ENCODE results near the gene CLSTN1. TPM values are rescaled to one million over a fixed set of nuclear protein-coding genes. Genes with fewer than 3 reads are reported as not detected.

The CLSTN1 gene
- polyA plus RNA-seq, 3 donors: 5.2 to 25.2 (median 5.3) TPM

GRCh38 chr1:9744106-9744799 is 79.5 kb downstream of the CLSTN1 start:
- no peak for TF ChIP-seq CTCF (IDR thresholded peaks at IDR 0.05)
- peak overlapping the region in 1 of 7 donors; percentile 66 for H3K27ac Mint-ChIP-seq
- H3K9ac ChIP-seq (ENCODE audit: insufficient read depth, low read length, poor library complexity, severe bottlenecking): no peak overlapping the region
- no peaks in the 10 kb centered on the region for H3K79me2 ChIP-seq (ENCODE audit: insufficient read depth, low read length)
- no peaks in the 10 kb centered on the region for H3K4me1 ChIP-seq (ENCODE audit: control insufficient read depth in 1 of 2, insufficient read depth in 2 of 2, low read length in 2 of 2)
- no peak overlapping the region for H3K4me2 ChIP-seq (replicated peaks; ENCODE audit: extremely low read depth, low read length, poor library complexity, severe bottlenecking)
- peaks cover 58 to 76% of the 10 kb centered on the region in 2 donors for H3K36me3 Mint-ChIP-seq
- no peaks in the 10 kb centered on the region for H3K4me1 Mint-ChIP-seq
- H3K4me3 Mint-ChIP-seq: no peak overlapping the region
- no peaks in the 10 kb centered on the region for H3K27me3 ChIP-seq (ENCODE audit: control insufficient read depth in 2 of 2, insufficient read depth in 2 of 2, low read length in 2 of 2)
- peaks cover 0 to 1% (median 0%) of the 10 kb centered on the region in 3 donors for H3K27me3 Mint-ChIP-seq (ENCODE audit: low read depth in 3 of 3)
- 95% methylated on average over 24 of the region's 28 CpGs for WGBS (ENCODE audit: insufficient coverage)
- DNase-seq: no peak
- H4K20me1 ChIP-seq (ENCODE audit: insufficient read depth, low read length): no peaks in the 10 kb centered on the region
- H3K9me3 Mint-ChIP-seq: no peaks in the 10 kb centered on the region
- H3K27ac ChIP-seq (ENCODE audit: low read depth in 1 of 2, low read length in 2 of 2): no peak overlapping the region
- no peak overlapping the region for H2AFZ ChIP-seq (ENCODE audit: insufficient read depth, low read depth, low read length, poor library complexity, severe bottlenecking)
- no peak overlapping the region for H3K4me3 ChIP-seq (replicated peaks in 1 of 3; ENCODE audit: low read depth in 2 of 3, low read length in 3 of 3)
- intact Hi-C loops (cut with micrococcal nuclease): no loop called here
- H3K9me3 ChIP-seq (replicated peaks in 1 of 2; ENCODE audit: control insufficient read depth in 1 of 2, insufficient read depth in 1 of 2, low read length in 2 of 2): no peaks in the 10 kb centered on the region
- peaks cover 65 to 89% of the 10 kb centered on the region in 2 donors for H3K36me3 ChIP-seq (replicated peaks in 1 of 2; ENCODE audit: control insufficient read depth in 1 of 2, insufficient read depth in 2 of 2, low read length in 2 of 2)

GRCh38 chr1:9737671-9738070 is 86.1 kb downstream of the CLSTN1 start:
- Histone ChIP-seq H2AFZ (ENCODE audit: insufficient read depth, low read depth, low read length, poor library complexity, severe bottlenecking) (no peak overlapping the region), H3K4me1 (ENCODE audit: control insufficient read depth in 1 of 2, insufficient read depth in 2 of 2, low read length in 2 of 2) (no peaks in the 10 kb centered on the region), H3K27me3 (ENCODE audit: control insufficient read depth in 2 of 2, insufficient read depth in 2 of 2, low read length in 2 of 2) (no peaks in the 10 kb centered on the region), H3K4me3 (replicated peaks in 1 of 3; ENCODE audit: low read depth in 2 of 3, low read length in 3 of 3) (no peak overlapping the region), H3K9ac (ENCODE audit: insufficient read depth, low read length, poor library complexity, severe bottlenecking) (no peak overlapping the region), H3K4me2 (replicated peaks; ENCODE audit: extremely low read depth, low read length, poor library complexity, severe bottlenecking) (no peak overlapping the region), H3K27ac (ENCODE audit: low read depth in 1 of 2, low read length in 2 of 2) (no peak overlapping the region), H4K20me1 (ENCODE audit: insufficient read depth, low read length) (peaks cover 15% of the 10 kb centered on the region), H3K79me2 (ENCODE audit: insufficient read depth, low read length) (no peaks in the 10 kb centered on the region), H3K36me3 (replicated peaks in 1 of 2; ENCODE audit: control insufficient read depth in 1 of 2, insufficient read depth in 2 of 2, low read length in 2 of 2) (peaks cover 70 to 95% of the 10 kb centered on the region in 2 donors), H3K9me3 (replicated peaks in 1 of 2; ENCODE audit: control insufficient read depth in 1 of 2, insufficient read depth in 1 of 2, low read length in 2 of 2) (no peaks in the 10 kb centered on the region)
- Mint-ChIP-seq H3K36me3 (peaks cover 63 to 85% of the 10 kb centered on the region in 2 donors), H3K4me1 (peaks cover 5% of the 10 kb centered on the region), H3K27ac (no peak overlapping the region), H3K4me3 (no peak overlapping the region), H3K9me3 (peaks cover 0 to 2% (median 0%) of the 10 kb centered on the region in 7 donors), H3K27me3 (ENCODE audit: low read depth in 3 of 3) (peaks cover 0 to 4% (median 3%) of the 10 kb centered on the region in 3 donors)
- intact Hi-C loops (cut with micrococcal nuclease): no loop called here
- TF ChIP-seq CTCF (IDR thresholded peaks at IDR 0.05): no peak
- DNase-seq: no peak
- 100% methylated on average over 6 of the region's 10 CpGs for WGBS (ENCODE audit: insufficient coverage)

All from CD14-positive monocyte (primary cell).